Right lobe of liver (tissue), 6 donors: ENCODE results near the gene PLD6. TPM values are rescaled to one million over a fixed set of nuclear protein-coding genes. Genes with fewer than 3 reads are reported as not detected.

ENCODE experiments used
- ATAC-seq, 4 donors: fragments of 200-7000 bp; cut with Tn5 transposase; one replicate each; pipeline ENCODE4 v1.9.1; 2020; ENCODE audit warnings: mild to moderate bottlenecking in 4 of 4, moderate library complexity in 4 of 4
- DNase-seq, 3 donors: peaks; one replicate each; pipeline ENCODE4 v3.0.0-alpha.2; 2020
- H3K27ac ChIP-seq, 3 donors: fragments of 200-600 bp; one replicate each; pipeline ENCODE4 v1.8.0; 2022
- H3K27me3 ChIP-seq, 2 donors: fragments of 200-600 bp; one replicate each; pipeline ENCODE4 v1.8.0; 2022
- H3K36me3 ChIP-seq, 4 donors: fragments of 200-600 bp; sonication (generic) in 1 of 4; one replicate each; pipeline versions ENCODE4 v1.5.1 to v1.8.0; 2017 to 2022; ENCODE audit warnings: control low read depth in 1 of 4
- H3K4me1 ChIP-seq, 4 donors: fragments of 200-600 bp; sonication (generic) in 1 of 4; one replicate each; pipeline versions ENCODE4 v1.5.1 to v1.8.0; 2017 to 2022; ENCODE audit warnings: control low read depth in 1 of 4
- H3K4me3 ChIP-seq, 3 donors: fragments of 200-600 bp; one replicate each; pipeline ENCODE4 v1.8.0; 2022
- H3K9me3 ChIP-seq, 4 donors: fragments of 200-600 bp; sonication (generic) in 1 of 4; one replicate each; pipeline versions ENCODE4 v1.5.1 to v1.8.0; 2017 to 2022; ENCODE audit warnings: control low read depth in 1 of 4
- CTCF ChIP-seq, 4 donors: fragments of 200-600 bp in 3 of 4; fragments of 450-650 bp in 1 of 4; IDR thresholded peaks; one replicate each; pipeline versions ENCODE4 v1.5.1 to v1.8.0; 2016 to 2022; ENCODE audit warnings: antibody characterized with exemption in 4 of 4, mild to moderate bottlenecking in 2 of 4
- POLR2A ChIP-seq: fragments of 450-650 bp; IDR thresholded peaks from one replicate; pipeline ENCODE4 v1.6.1; 2017; ENCODE audit warnings: antibody characterized with exemption, mild to moderate bottlenecking
- WGBS: methylation state at CpG from one replicate; pipeline ENCODE4 v1.1.6; 2018; ENCODE audit warnings: low coverage, low lambda C conversion rate; ENCODE audit not compliant: insufficient coverage; ENCODE audit errors: missing lambda C conversion rate; 5-methylcytosine and 5-hydroxymethylcytosine counted together
- intact Hi-C, 2 donors: fragments of 100-400 bp; cut with DNase I; formaldehyde crosslinking; loops; one replicate each; pipeline versions ENCODE4 v1.11.2 to v1.14.1; 2022
- total RNA-seq, 6 experiments: library from RNA; depleted of rRNA in 2 of 6; stranded (reverse); fragments of >200 nt in 2 of 6; fragmentation: NEBNext Ultra II Directional in 3 of 6; extraction: Animal tissue kit (Norgen Biotek cat#: 25700) in 3 of 6; gene quantifications; one replicate each; pipeline versions ENCODE4 v1.1.0 to v1.2.4, GENCODE V29; 2016 to 2023
- donor health status: DM: no; HTN: yes; CAD: no.
- donor health status: DM: no; HTN: no; CAD: no.
- donor health status: DM: no; HTN: no; CAD: no.
- donor health status: DM: no; HTN: yes; CAD: no.
- donor health status: DM: no; HTN: yes; CAD: no.

Gene PLD6
- total RNA-seq, 6 experiments from 2014 or later: 0.68 to 3.6 (median 2.8) TPM

DNA sequence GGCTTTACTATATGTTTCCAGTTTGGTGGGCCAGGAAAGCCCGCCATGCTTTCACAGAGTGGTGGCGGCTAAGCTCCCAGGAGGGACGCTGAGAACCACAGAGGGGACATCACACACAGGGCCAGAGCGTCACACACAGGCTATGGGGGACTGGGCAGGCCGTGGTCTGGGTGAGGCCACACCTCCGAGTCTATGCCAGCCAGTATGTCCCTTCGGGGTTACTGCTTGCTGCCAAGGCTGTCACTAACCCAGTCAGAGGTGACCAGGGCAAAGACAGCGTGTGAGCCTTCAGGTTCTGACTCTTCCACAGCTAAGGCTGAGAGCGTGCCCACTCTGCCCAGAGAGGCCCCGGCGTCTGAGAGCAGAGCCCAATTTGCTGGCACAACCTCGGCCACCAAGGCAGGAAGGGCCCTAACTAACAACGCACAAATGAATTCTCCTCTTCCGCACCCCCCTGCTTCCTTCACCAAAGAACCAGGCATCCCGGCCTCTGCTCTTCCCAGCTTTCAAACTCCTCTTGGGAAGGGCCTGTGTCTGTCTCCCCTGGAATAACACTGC, 2.9 kb downstream of the PLD6 start:
- DNase-seq (no peak), ATAC-seq (no peak)
- Histone ChIP-seq H3K9me3 (no peaks in the 10 kb centered on the region), H3K4me1 (peaks cover 0 to 20% (median 7%) of the 10 kb centered on the region in 4 donors), H3K27me3 (no peaks in the 10 kb centered on the region), H3K27ac (no peak overlapping the region), H3K36me3 (peaks cover 0 to 6% (median 0%) of the 10 kb centered on the region in 4 donors), H3K4me3 (no peak overlapping the region)
- TF ChIP-seq CTCF (IDR thresholded peaks at IDR 0.05) (no peak), POLR2A (no peak)
- intact Hi-C loops: no loop called here
- 81% methylated on average over 4 of the region's 15 CpGs for WGBS

DNA sequence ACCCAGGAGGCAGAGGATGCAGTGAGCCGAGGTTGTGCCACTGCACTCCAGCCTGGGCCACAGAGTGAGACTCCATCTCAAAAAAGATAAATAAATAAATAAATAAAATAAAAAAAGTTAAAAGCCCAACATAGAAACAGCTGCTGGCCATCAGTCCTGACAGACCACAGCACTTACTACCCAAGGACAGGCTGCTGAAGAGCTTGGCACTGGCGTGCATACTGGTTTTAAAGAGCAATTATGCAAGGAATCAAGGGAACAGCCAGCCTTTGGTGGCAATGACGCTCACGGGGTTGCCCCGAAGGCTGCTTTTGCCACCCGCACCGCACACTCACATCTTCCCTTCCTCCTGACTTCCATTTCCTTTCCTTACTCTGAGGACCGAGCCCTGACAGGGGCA, 4.2 kb downstream of the PLD6 start:
- 75% methylated on average over 7 of the region's 8 CpGs for whole genome bisulfite sequencing
- Histone ChIP-seq H3K4me3 (no peak overlapping the region), H3K36me3 (peaks cover 0 to 6% (median 0%) of the 10 kb centered on the region in 4 donors), H3K4me1 (peaks cover 0 to 20% (median 7%) of the 10 kb centered on the region in 4 donors), H3K9me3 (no peaks in the 10 kb centered on the region), H3K27ac (no peak overlapping the region), H3K27me3 (no peaks in the 10 kb centered on the region)
- no peak for TF ChIP-seq CTCF (IDR thresholded peaks at IDR 0.05)
- no peak for TF ChIP-seq POLR2A
- DNase-seq (no peak), ATAC-seq (no peak)
- intact Hi-C loops: no loop called here

DNA sequence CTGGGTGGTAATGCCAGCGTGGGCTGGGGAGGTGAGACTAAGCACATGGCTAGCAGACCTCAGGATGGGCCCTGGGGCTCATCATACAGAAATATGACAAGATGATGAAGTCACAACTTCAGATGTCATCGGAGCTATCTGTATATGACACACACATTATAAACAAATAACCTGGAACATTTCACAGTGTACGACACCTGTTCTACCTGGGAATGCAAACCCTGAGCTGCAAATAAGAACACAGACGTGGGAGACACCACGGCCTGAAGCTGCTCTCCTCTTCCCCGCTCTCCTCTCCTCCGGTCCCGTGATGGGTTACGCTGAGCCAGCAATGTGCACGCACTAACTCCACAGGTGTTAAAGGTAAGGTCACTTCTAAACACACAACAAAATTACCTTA, 4.9 kb downstream of the PLD6 start:
- H3K4me1 ChIP-seq: peaks cover 0 to 20% (median 7%) of the 10 kb centered on the region in 4 donors
- no peak overlapping the region for H3K27ac ChIP-seq

DNA sequence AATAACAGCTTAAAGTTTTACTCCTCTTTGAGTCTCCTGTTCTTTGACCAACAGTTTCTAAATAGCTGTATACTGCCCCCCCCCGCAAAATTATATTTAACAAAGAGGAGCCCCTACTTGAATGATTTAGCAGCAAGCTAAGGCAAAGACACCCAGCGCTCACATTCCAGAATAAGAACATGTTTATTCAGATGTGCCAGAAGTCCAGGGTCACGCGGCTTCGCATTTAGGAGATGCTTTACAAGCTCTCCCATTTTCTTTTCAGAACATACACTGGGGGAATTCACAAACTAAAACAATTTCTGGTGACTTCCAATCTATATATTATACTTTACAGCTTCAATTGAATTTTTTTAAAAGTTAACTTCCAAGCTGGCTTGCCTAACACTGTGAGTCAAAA, 5.3 kb downstream of the PLD6 start:
- 74% methylated on average over 4 of the region's 5 CpGs for WGBS
- no peak for DNase-seq
- Histone ChIP-seq H3K27me3 (no peaks in the 10 kb centered on the region), H3K27ac (no peak overlapping the region), H3K36me3 (peaks cover 0 to 6% (median 0%) of the 10 kb centered on the region in 4 donors), H3K4me1 (peaks cover 0 to 19% (median 7%) of the 10 kb centered on the region in 4 donors), H3K4me3 (no peak overlapping the region), H3K9me3 (no peaks in the 10 kb centered on the region)
- intact Hi-C loops: no loop called here
- TF ChIP-seq CTCF (IDR thresholded peaks at IDR 0.05) (no peak), POLR2A (no peak)
- ATAC-seq: no peak

More for the DNA sequence above, 4.9 kb downstream of the PLD6 start:
- no peak for ATAC-seq
- no peak overlapping the region for H3K4me3 ChIP-seq
- intact Hi-C loops: no loop called here
- 74% methylated on average over 10 of the region's 10 CpGs for WGBS
- TF ChIP-seq CTCF (IDR thresholded peaks at IDR 0.05) (no peak), POLR2A (no peak)
- H3K36me3 ChIP-seq: peaks cover 0 to 6% (median 0%) of the 10 kb centered on the region in 4 donors
- DNase-seq: no peak
- no peaks in the 10 kb centered on the region for H3K27me3 ChIP-seq
- H3K9me3 ChIP-seq: no peaks in the 10 kb centered on the region
